ENCODE data around the gene LRRC27.
A peak's percentile ranks its signal among the peaks of the same experiment; 100 is the strongest.
"Not testable (repeated sequence)": the region's sequence is repeated elsewhere in the genome, so short reads cannot be mapped to it uniquely, and the experiment has no call there.

Gene LRRC27

GRCh38 chr10:132337854-132338253, 5.9 kb downstream of the LRRC27 start:
- DNase-seq (ENCODE audit: low read depth): not testable (repeated sequence)

GRCh38 chr10:132338876-132339275, 6.9 kb downstream of the LRRC27 start:
- no peak for DNase-seq (ENCODE audit: low read depth)

GRCh38 chr10:132339276-132339675, 7.3 kb downstream of the LRRC27 start:
- no peak for DNase-seq (ENCODE audit: low read depth)

GRCh38 chr10:132341017-132341416, 9.0 kb downstream of the LRRC27 start:
- DNase-seq (ENCODE audit: low read depth): no peak

GRCh38 chr10:132341781-132342180, 9.8 kb downstream of the LRRC27 start:
- no peak for DNase-seq (ENCODE audit: low read depth)

- DNase-seq (ENCODE audit: low read depth): no peak
Measured at GRCh38 chr10:132342553-132342952, 10.6 kb downstream of the LRRC27 start.

GRCh38 chr10:132344386-132344785, 12.4 kb downstream of the LRRC27 start:
- no peak for DNase-seq (ENCODE audit: low read depth)

GRCh38 chr10:132345345-132345744, 13.4 kb downstream of the LRRC27 start:
- no peak for DNase-seq (ENCODE audit: low read depth)

- DNase-seq (ENCODE audit: low read depth): no peak
Measured at GRCh38 chr10:132346806-132347205, 14.8 kb downstream of the LRRC27 start.

GRCh38 chr10:132347211-132347930, 15.4 kb downstream of the LRRC27 start:
- DNase-seq (ENCODE audit: low read depth): no peak

GRCh38 chr10:132347931-132348267, 15.9 kb downstream of the LRRC27 start:
- no peak for DNase-seq (ENCODE audit: low read depth)

- DNase-seq (ENCODE audit: low read depth): no peak
Measured at GRCh38 chr10:132349766-132350165, 17.8 kb downstream of the LRRC27 start.

- no peak for DNase-seq (ENCODE audit: low read depth)
Measured at GRCh38 chr10:132350391-132350790, 18.4 kb downstream of the LRRC27 start.

GRCh38 chr10:132350946-132351345, 19.0 kb downstream of the LRRC27 start:
- DNase-seq (ENCODE audit: low read depth): no peak

GRCh38 chr10:132351611-132352010, 19.6 kb downstream of the LRRC27 start:
- DNase-seq (ENCODE audit: low read depth): no peak

- DNase-seq (ENCODE audit: low read depth): peak; percentile 65
Measured at GRCh38 chr10:132352462-132353308, 20.7 kb downstream of the LRRC27 start.

GRCh38 chr10:132353456-132354355, 21.7 kb downstream of the LRRC27 start:
- no peak for DNase-seq (ENCODE audit: low read depth)

- no peak for DNase-seq (ENCODE audit: low read depth)
Measured at GRCh38 chr10:132354356-132355094, 22.5 kb downstream of the LRRC27 start.

GRCh38 chr10:132355297-132355696, 23.3 kb downstream of the LRRC27 start:
- DNase-seq (ENCODE audit: low read depth): no peak

GRCh38 chr10:132355754-132356153, 23.8 kb downstream of the LRRC27 start:
- DNase-seq (ENCODE audit: low read depth): no peak

- no peak for DNase-seq (ENCODE audit: low read depth)
Measured at GRCh38 chr10:132356621-132357195, 24.7 kb downstream of the LRRC27 start.

Data from stimulated activated CD8-positive, alpha-beta memory T cell treated with anti-CD3 and anti-CD28 coated beads, Interleukin-15, amount 100 ng/mL, for 1 hour (primary cell).